SK-N-SH treated with all-trans-retinoic acid at 6 μM for 48 hours (cell line): Measurements from ENCODE around the gene KRTAP9-6.
"Not testable (repeated sequence)": the region's sequence is repeated elsewhere in the genome, so short reads cannot be mapped to it uniquely, and the experiment has no call there.

Experiments
- CREB5 ChIP-seq: fragments of 250-450 bp; sonication (Bioruptor Pico); IDR thresholded peaks from 2 replicates; pipeline ENCODE4 v1.5.1; 2020; ENCODE audit warnings: low read depth, mild to moderate bottlenecking, moderate library complexity
- CSDC2 ChIP-seq: fragments of 250-450 bp; sonication (Bioruptor Pico); IDR thresholded peaks from 2 replicates; pipeline ENCODE4 v1.5.0; 2020; ENCODE audit warnings: mild to moderate bottlenecking, moderate library complexity
- GLIS3 ChIP-seq: fragments of 250-450 bp; sonication (Bioruptor Pico); IDR thresholded peaks from 2 replicates; pipeline ENCODE4 v1.5.0; 2020; ENCODE audit warnings: mild to moderate bottlenecking, moderate library complexity
- OSR1 ChIP-seq: fragments of 250-450 bp; sonication (Bioruptor Pico); IDR thresholded peaks from 2 replicates; pipeline ENCODE4 v1.8.0; 2022; ENCODE audit warnings: moderate library complexity, mild to moderate bottlenecking, inconsistent platforms
- PATZ1 ChIP-seq: fragments of 250-450 bp; sonication (Bioruptor Pico); IDR thresholded peaks from 2 replicates; pipeline ENCODE4 v1.8.0; 2020; ENCODE audit warnings: mild to moderate bottlenecking, moderate library complexity, borderline replicate concordance
- RARB ChIP-seq: fragments of 250-450 bp; sonication (Bioruptor Pico); IDR thresholded peaks from 2 replicates; pipeline ENCODE4 v1.8.0; 2021; ENCODE audit warnings: mild to moderate bottlenecking, moderate library complexity
- TCF4 ChIP-seq: fragments of 250-450 bp; sonication (Bioruptor Pico); IDR thresholded peaks from 2 replicates; pipeline ENCODE4 v1.8.0; 2021; ENCODE audit warnings: mild to moderate bottlenecking, moderate library complexity, borderline replicate concordance
- ZFP3 ChIP-seq: fragments of 250-450 bp; sonication (Bioruptor Pico); IDR thresholded peaks from 2 replicates; pipeline ENCODE4 v1.5.0; 2020; ENCODE audit warnings: mild to moderate bottlenecking, moderate library complexity
- ZNF565 ChIP-seq: fragments of 450-650 bp; formaldehyde crosslinking; conservative IDR thresholded peaks from 2 replicates; pipeline ENCODE4 v1.5.0; 2020; ENCODE audit warnings: low read depth, mild to moderate bottlenecking, moderate library complexity
- ZNF70 ChIP-seq: fragments of 450-650 bp; formaldehyde crosslinking; IDR thresholded peaks from 2 replicates; pipeline ENCODE4 v1.5.0; 2020; ENCODE audit warnings: mild to moderate bottlenecking, moderate library complexity

- not testable (repeated sequence) for TF ChIP-seq OSR1 (CRISPR knock-in tag); PATZ1 (CRISPR knock-in tag); ZFP3; CREB5 (CRISPR knock-in tag); ZNF565 (CRISPR knock-in tag); TCF4 (CRISPR knock-in tag); RARB (CRISPR knock-in tag); GLIS3 (CRISPR knock-in tag); CSDC2 (CRISPR knock-in tag); ZNF70 (CRISPR knock-in tag)
Observed at GRCh38 chr17:41226598-41227095, 38.5 kb upstream of the KRTAP9-6 start, which contains the start of gene KRTAP9-2.
